Epithelial cell of proximal tubule (primary cell): ENCODE measurements around the gene SCN4A. TPM values are rescaled to one million over a fixed set of nuclear protein-coding genes. Genes with fewer than 3 reads are reported as not detected.

Experiments
- DNase-seq: peaks from one replicate; pipeline ENCODE4 v3.0.0-alpha.2; 2011; ENCODE audit warnings: low read depth
- H3K4me3 ChIP-seq: 2 replicates; pipeline ENCODE4 v1.5.1; 2011; ENCODE audit warnings: low read depth, mild to moderate bottlenecking, low read length
- CTCF ChIP-seq: conservative IDR thresholded peaks from 2 replicates; pipeline ENCODE4 v1.5.1; 2012; ENCODE audit warnings: low read depth, mild to moderate bottlenecking, low read length
- total RNA-seq: library from RNA; depleted of rRNA; stranded (reverse); fragments of >200 nt; gene quantifications from 2 replicates; pipeline ENCODE4 v1.2.3, GENCODE V29; 2015

Gene SCN4A
- total RNA-seq, 1 donor from 2014 or later, result not detected

DNA sequence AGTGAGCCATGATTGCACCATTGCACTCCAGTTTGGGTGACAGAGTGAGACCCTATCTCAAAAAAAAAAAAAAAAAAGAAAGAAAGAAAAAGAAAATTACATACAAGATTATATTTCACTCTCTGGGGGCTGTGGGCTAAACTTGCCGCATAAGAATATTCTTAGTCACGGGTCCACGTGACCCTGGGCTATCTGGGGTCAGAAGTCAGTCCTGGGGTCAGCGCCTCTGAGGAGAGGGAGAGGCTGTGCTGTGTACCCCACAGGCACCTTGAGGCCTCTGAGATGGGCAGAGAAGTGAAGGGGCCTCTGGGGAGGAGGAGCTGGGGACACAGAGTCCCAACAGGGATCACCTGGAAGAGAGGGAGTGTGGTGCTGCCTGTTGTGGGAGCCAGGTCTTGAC is 34.8 kb downstream of the SCN4A start:
- no peak for DNase-seq
- no peak overlapping the region for H3K4me3 ChIP-seq
- TF ChIP-seq CTCF, result no peak

DNA sequence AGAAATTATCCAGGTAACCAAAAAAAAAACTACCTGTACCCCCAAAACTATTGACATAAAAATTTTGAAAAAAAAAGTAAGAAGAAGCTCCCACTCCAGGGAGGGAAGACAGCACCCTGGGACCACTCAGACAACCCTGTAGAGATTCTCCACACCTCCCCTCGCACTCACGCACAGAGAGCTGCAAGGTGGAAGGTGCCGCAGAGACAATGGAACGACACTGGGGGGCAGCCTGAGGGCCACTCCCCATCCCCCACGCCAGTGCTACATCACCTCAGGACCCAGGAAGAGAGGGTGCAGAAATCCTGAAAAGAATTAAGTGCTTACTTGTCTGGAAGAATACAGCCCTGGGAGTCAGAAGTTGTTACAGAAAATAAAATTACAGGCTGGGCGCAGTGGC is 35.4 kb downstream of the SCN4A start:
- TF ChIP-seq CTCF, result no peak
- DNase-seq, result no peak
- no peak overlapping the region for H3K4me3 ChIP-seq

DNA sequence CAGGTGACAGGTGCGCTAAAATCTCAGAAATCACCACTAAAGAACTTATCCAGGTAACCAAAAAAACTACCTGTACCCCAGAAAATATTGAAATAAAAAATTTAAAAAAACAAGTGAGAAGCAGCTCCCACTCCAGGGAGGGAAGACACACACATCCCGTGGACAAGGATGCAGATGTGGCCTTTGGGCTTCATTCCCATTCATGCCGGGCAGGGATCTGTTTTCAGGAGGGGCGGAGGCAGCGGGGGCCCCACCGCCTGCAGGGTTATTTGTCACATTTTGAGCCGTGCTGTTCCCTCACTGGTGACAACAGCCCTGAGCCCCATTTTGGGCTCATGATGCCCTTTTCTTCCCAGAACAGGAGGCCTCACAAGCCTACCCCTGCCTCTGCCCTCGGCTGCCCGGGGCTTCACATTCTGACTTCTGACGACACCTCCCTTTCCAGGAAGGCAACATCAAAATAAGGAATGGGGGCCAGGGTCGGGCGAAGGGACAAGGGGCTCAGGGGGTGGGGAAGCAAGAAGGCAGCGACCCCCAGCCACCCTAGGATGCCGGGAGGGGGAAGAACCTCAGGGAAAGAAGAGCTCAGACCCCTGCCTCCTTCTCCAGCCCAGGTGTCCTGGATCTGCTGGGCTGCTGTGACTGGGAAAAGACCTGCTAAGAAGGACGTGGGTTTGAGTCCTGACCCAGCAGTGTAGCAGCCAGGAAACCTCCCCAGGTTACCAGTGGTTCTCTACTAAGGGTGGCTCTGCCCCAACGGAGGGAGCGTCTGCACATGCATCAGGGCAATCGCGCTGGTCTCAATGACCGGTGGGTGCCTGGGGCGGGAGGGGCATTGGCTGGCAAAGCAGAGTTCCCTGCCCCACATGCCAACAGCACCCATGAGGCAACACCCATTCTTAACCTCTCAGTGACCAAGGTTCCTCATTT is 38.3 kb downstream of the SCN4A start:
- H3K4me3 ChIP-seq, result no peak overlapping the region
- no peak for DNase-seq
- no peak for TF ChIP-seq CTCF

DNA sequence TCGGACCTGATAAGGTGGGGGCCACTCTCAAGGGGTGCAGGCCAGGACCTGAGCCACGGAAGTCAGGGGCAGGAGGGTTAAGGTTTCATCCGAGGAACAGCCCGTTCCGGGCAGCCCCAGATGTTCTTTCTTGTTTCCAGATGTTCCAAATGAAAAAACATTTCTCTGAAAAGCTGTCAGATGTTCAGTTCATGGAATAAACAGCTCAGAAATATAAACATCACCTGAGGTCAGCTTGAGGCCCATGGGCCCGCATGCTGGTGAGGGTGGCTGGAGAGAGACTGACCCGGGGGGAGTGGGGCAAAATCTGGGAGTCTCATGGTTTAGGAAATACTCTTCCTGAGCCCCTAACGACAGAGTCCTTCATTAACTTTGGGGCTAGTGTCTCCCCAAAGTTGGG is 39.1 kb downstream of the SCN4A start:
- DNase-seq, result no peak
- no peak for TF ChIP-seq CTCF
- no peak overlapping the region for H3K4me3 ChIP-seq

DNA sequence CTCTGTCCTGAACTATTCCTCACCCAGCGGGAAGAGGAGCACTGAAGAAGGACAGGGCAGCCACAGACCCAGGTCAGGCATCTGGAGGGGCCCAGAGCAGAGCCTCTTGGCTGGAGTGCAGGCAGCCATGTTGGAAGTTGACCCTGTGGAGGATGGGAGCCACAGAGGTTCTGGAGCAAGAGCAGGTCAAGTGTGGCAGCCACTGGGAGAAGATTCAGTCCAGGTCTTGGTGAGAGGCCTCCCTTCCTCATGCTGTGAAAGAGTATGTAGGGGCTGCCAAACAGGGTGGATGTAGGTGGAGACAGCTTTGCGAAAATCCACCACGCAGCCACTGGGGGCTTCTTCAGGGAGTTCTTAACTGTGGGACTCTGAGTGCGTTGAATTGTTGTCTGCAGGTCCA is 40.0 kb downstream of the SCN4A start:
- no peak for TF ChIP-seq CTCF
- DNase-seq, result no peak
- H3K4me3 ChIP-seq, result no peak overlapping the region

DNA sequence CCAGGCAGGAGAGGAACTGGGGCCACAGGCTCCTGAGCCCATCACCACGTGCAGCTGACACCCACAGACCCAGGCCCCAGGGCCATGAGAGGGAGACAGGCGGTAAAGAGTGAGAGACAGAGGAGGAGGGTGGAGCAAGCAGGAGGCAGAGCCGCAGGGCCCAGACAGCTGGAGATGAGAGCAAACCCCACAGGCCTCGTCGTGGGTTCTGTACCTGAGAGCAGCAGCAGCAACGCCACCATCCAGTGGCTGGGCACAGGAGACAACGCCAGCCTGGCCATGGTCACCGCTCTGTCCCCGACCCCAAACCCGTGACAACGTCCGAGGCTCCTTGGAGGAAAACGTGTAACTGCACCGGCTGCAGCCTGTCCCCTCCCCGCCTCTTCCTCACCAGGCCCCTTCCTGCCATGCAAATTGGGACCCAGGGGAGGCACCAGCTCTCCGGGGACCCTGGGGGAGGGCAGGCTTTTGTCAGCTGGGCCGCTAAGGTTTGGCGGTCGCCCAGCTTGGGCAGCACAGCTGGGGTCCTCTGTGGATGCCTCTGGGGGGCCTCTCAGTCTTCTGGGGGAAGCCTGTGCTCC is 40.6 kb downstream of the SCN4A start, which contains the start of gene CD79B:
Gene CD79B, minus strand, starts transcription at position 351 of the 581 bp plus-strand sequence. Its CDS starts 70 bp downstream, at position 281.
- H3K4me3 ChIP-seq, result no peak within 1 kb of the TSS
- DNase-seq, result no peak
- no peak for TF ChIP-seq CTCF
